ENCODE results near the gene ZNF217. TPM values are rescaled to one million over a fixed set of nuclear protein-coding genes. Genes with fewer than 3 reads are reported as not detected.
"Not testable (repeated sequence)": the region's sequence is repeated elsewhere in the genome, so short reads cannot be mapped to it uniquely, and the experiment has no call there.

ZNF217 gene
- total RNA-seq, 1 donor from 2014 or later = 5.4 TPM

DNA sequence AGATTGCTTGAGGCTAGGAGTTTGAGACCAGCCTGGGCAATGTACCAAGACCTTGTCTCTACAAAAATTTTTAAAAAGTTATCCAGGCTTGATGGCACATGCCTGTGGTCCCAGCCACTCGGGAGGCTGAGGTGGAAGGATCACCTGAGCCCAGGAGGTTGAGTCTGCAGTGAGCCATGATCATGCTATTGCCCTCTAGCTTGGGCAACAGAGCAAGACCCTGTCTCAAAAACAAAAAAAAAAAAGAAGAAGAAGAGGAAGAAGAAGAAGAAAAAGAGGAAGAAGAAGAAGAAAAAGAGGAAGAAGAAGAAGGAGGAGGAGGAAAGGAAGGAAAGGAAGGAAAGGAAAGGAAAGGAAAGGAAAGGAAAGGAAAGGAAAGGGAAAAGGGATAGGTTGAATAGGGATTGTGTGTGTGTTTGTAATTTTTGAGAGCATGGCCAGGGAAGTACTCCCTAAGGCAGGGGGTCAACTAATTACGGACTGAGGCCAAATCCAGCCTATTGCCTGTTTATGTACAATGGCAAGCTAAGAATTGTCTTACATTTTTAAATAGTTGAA is 43.0 kb upstream of the ZNF217 start:
- Histone ChIP-seq H3K9me3 (replicated peaks) (no peaks in the 10 kb centered on the region), H3K4me3 (no peak overlapping the region), H3K27ac (replicated peaks) (no peak overlapping the region), H3K4me1 (no peaks in the 10 kb centered on the region), H3K36me3 (no peaks in the 10 kb centered on the region), H3K27me3 (ENCODE audit: low read depth) (no peaks in the 10 kb centered on the region)
- intact Hi-C loops (cut with micrococcal nuclease) = no loop called here
- no peak for DNase-seq
- TF ChIP-seq, protein P1, sequence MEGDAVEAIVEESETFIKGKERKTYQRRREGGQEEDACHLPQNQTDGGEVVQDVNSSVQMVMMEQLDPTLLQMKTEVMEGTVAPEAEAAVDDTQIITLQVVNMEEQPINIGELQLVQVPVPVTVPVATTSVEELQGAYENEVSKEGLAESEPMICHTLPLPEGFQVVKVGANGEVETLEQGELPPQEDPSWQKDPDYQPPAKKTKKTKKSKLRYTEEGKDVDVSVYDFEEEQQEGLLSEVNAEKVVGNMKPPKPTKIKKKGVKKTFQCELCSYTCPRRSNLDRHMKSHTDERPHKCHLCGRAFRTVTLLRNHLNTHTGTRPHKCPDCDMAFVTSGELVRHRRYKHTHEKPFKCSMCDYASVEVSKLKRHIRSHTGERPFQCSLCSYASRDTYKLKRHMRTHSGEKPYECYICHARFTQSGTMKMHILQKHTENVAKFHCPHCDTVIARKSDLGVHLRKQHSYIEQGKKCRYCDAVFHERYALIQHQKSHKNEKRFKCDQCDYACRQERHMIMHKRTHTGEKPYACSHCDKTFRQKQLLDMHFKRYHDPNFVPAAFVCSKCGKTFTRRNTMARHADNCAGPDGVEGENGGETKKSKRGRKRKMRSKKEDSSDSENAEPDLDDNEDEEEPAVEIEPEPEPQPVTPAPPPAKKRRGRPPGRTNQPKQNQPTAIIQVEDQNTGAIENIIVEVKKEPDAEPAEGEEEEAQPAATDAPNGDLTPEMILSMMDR (IDR thresholded peaks at IDR 0.05; ENCODE audit: borderline replicate concordance) = no peak

DNA sequence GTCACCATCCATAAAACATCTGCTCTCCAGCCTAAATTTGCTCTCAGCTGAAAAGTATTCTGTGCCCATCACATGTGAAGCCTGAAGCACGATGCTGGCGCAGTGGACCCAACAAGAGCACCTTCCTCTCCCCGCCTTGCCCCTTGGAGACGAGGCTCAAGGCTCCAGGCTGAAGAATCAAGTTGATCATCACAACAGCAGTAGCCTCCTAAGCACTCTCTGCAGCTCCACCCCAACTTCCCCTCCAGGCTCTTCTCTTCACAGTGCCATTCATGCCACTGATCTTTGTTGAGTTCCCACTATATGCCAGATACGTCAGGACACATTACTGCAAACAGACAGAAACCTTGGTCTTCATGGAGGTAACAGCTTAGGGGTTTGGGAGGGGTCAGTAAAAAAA is 41.6 kb upstream of the ZNF217 start:
- Histone ChIP-seq H3K36me3 (no peaks in the 10 kb centered on the region), H3K27me3 (ENCODE audit: low read depth) (no peaks in the 10 kb centered on the region), H3K27ac (replicated peaks) (no peak overlapping the region), H3K9me3 (replicated peaks) (no peaks in the 10 kb centered on the region), H3K4me1 (no peaks in the 10 kb centered on the region), H3K4me3 (no peak overlapping the region)
- TF ChIP-seq, protein P1 (IDR thresholded peaks at IDR 0.05; ENCODE audit: borderline replicate concordance) = no peak
- intact Hi-C loops (cut with micrococcal nuclease) = no loop called here
- DNase-seq = no peak

DNA sequence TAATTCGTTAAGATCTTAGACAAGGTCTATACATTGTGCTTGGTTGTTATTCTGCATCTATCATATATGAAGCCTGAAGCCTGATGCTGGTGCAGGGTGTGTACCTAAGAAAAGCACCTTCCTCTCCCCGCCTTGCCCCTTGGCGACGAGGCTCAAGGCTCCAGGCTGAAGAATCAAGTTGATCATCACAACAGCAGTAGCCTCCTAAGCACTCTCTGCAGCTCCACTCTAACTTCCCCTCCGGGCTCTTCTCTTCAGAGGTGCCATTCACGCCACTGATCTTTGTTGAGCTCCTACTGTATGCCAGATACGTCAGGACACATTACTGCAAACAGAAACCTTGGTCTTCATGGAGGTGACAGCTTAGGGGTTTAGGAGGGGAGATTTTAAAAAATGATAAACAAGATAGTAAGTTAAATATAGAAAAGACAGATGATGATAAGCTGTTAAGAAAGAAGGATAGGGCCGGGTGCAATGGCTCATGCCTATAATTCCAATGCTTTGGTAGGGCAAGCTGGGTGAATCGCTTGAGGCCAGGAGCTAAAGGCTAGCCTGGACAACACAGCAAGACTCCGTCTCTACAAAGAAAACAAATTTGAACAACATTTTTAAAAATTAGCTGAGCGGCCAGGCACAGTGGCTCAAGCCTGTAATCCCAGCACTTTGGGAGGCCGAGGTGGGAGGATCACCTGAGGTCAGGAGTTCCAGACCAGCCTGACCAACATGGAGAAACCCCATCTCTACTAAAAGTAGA is 38.4 kb upstream of the ZNF217 start:
- no peaks in the 10 kb centered on the region for H3K9me3 ChIP-seq (replicated peaks)
- H3K4me3 ChIP-seq = no peak overlapping the region
- intact Hi-C loops (cut with micrococcal nuclease) = no loop called here
- H3K36me3 ChIP-seq = no peaks in the 10 kb centered on the region
- H3K27ac ChIP-seq (replicated peaks) = no peak overlapping the region
- H3K27me3 ChIP-seq (ENCODE audit: low read depth) = no peaks in the 10 kb centered on the region
- H3K4me1 ChIP-seq = no peaks in the 10 kb centered on the region
- TF ChIP-seq, protein P1 (IDR thresholded peaks at IDR 0.05; ENCODE audit: borderline replicate concordance) = no peak
- DNase-seq = no peak

DNA sequence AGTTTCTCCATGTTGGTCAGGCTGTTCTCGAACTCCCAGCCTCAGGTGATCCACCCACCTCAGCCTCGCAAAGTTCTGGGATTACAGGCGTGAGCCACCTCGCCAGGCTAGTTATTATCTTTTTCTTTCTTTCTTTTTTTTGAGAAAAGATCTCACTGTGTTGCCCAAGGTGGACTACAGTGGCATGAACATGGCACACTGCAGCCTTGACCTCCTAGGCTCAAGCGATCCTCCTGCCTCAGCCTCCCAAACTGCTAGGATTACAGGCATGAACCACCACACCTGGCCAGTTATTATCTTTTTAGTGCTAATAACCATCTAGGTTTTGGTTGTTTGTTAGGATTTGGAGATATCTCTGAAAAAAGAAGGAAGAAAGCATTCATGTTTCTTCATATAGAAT is 35.8 kb upstream of the ZNF217 start:
- H3K36me3 ChIP-seq = no peaks in the 10 kb centered on the region
- TF ChIP-seq, protein P1 (IDR thresholded peaks at IDR 0.05; ENCODE audit: borderline replicate concordance) = no peak
- intact Hi-C loops (cut with micrococcal nuclease) = no loop called here
- H3K27me3 ChIP-seq (ENCODE audit: low read depth) = no peaks in the 10 kb centered on the region
- no peak for DNase-seq
- H3K4me1 ChIP-seq = peaks cover under 1% of the 10 kb centered on the region
- H3K9me3 ChIP-seq (replicated peaks) = no peaks in the 10 kb centered on the region
- H3K4me3 ChIP-seq = no peak overlapping the region
- H3K27ac ChIP-seq (replicated peaks) = no peak overlapping the region

DNA sequence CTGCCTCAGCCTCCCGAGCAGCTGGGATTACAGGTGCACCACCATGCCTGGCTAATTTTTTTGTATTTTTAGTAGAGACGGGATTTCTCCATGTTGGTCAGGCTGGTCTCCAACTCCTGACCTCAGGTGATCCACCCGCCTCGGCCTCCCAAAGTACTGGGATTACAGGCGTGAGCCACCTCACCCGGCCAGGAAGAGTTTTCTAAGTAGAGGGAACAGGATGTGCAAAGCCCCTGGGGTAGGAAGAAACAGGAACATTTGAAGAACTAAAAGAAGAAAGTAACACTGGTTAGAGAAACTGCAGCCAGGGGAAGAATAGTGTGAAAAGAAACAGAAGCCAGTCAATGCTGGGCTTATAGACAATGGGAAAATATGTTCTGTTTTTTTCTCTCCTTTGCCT is 35.1 kb upstream of the ZNF217 start:
- H3K36me3 ChIP-seq; H3K4me1 ChIP-seq; H3K27me3 ChIP-seq (ENCODE audit: low read depth); DNase-seq; H3K4me3 ChIP-seq; intact Hi-C loops (cut with micrococcal nuclease); H3K27ac ChIP-seq (replicated peaks); H3K9me3 ChIP-seq (replicated peaks): not testable (repeated sequence)

DNA sequence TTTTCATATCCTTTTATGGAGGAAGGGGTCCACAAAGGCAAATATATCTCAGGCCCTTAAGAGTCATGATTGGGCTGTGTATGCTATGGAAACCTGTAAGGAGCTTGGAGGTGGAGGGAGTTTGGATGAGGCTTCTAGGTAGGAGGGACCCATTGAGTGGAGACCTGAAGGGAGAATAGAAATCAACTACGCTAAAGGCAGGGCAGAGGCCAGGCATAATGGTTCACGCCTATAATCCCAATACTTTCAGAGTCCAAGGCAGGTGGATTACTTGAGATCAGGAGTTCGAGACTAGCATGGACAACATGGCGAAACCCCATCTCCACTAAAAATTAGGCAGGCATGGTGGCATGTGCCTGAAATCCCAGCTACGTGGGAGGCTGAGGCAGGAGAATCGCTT is 34.4 kb upstream of the ZNF217 start:
- TF ChIP-seq, protein P1 (IDR thresholded peaks at IDR 0.05; ENCODE audit: borderline replicate concordance) = no peak
- H3K36me3 ChIP-seq = no peaks in the 10 kb centered on the region
- H3K27me3 ChIP-seq (ENCODE audit: low read depth) = no peaks in the 10 kb centered on the region
- no peak overlapping the region for H3K27ac ChIP-seq (replicated peaks)
- H3K4me1 ChIP-seq = peaks cover 14% of the 10 kb centered on the region
- no peaks in the 10 kb centered on the region for H3K9me3 ChIP-seq (replicated peaks)
- intact Hi-C loops (cut with micrococcal nuclease) = no loop called here
- no peak overlapping the region for H3K4me3 ChIP-seq
- DNase-seq = no peak

DNA sequence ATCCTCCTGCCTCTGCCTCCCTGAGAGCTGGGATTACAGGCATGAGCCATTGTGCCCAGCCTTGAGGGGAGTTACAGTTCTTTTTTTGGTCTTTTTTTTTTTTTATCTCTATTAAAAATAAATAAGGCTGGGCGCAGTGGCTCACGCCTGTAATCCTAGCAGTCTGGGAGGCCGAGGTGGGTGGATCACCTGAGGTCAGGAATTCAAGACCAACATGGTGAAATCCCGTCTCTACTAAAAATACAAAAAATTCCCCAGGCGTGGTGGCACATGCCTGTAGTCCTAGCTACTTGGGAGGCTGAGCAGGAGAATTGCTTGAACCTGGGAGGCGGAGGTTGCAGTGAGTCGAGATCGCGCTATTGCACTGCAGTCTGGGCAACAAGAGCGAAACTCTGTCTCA is 33.4 kb upstream of the ZNF217 start:
- H3K36me3 ChIP-seq; H3K27me3 ChIP-seq (ENCODE audit: low read depth); DNase-seq; H3K4me3 ChIP-seq; H3K27ac ChIP-seq (replicated peaks); intact Hi-C loops (cut with micrococcal nuclease); H3K9me3 ChIP-seq (replicated peaks): not testable (repeated sequence)
- H3K4me1 ChIP-seq = peaks cover 24% of the 10 kb centered on the region

Data from left ventricle myocardium inferior (tissue), 1 donor.